Activated T-helper 1 cell treated with Interleukin-2 at 50 U/mL for 16 hours (primary cell): ENCODE measurements around the gene R3HDM2.
"Not testable (repeated sequence)": the region's sequence is repeated elsewhere in the genome, so short reads cannot be mapped to it uniquely, and the experiment has no call there.

Source experiments
- DNase-seq: peaks from one replicate; pipeline ENCODE4 v3.0.0-alpha.2; 2020; ENCODE audit warnings: low read depth

The R3HDM2 gene

DNA sequence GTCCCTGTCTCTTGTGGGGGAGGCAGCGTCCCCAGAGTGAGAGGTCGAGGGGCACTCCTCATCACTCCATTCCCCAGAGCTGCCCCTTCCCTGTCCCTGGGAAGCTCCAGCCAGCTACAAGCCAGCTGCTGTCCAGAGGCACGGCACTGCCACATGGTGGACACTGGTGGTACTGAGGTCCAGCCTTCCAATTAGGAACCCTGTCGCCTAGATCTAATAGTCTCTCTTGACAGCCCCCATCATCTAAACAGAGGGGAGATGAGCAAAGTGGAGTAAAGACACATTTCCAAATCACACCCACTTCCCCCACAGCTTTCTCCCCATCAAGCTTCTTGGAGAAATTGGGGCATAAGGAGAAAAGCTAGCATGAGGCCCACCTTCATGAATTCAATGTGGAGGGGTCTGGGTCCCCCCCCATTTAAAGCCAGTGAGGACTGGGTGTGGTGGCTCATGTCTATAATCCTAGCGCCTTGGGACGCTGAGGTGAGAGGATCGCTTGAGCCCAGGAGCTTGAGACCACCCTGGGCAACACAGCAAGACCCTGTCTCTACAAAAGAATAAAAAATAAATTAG lies 22.2 kb upstream of the R3HDM2 start:
- DNase-seq: no peak

DNA sequence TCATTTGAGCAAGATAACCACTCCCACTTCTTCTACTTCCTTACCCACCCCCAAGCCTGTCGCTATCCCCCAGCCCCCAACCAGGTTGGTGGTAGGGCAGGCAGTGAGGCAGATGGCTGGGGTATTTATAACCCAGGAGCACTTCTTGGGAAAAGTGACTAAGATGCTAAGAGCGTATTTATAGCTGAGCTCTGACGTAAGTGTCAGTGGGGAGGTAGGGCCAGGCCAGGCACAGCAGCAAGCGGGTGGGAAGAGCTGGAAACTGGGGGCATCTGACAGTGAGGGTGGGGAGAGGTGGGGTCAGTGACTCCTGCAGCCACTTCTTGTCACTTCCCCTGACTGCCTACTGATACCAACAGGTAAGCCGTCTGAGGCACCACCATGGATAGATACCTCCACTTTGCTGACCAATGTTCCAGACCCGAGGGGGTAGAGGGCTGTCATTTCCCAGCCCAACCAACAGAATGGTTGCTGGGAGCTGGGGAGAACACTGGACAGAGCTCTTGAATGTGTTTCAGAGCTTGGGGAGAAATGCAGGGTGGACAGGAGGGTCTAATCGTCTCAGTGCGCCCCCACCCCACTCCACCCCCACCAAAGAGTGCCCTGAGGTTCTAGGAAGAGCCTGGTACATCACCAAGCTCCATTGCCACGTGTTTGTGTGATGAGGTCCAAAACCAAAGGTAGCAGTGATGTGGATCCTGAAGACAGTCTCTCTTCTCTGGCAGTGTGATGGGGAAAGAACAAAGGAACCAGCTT lies 21.5 kb upstream of the R3HDM2 start:
- no peak for DNase-seq

GRCh38 chr12:57451233-57451778 lies 20.5 kb upstream of the R3HDM2 start:
- no peak for DNase-seq

DNA sequence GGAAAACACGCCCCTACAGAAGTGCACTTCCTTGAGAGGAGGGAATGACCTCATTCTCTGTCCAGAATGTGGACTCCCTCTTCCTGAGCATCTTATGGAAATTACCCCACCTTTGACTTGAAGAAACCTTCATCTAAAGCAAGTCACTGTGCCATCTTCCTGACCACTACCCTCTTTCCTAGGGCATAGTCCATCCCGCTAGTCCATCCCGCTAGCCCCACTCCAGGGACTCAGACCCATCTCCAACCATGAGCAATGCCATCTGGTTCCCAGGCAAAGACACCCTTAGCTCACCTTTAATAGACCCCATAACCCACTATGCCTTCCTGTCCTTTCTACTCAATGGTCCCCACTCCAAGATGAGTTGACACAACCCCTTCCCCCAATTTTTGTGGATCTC lies 19.2 kb upstream of the R3HDM2 start:
- DNase-seq: no peak

DNA sequence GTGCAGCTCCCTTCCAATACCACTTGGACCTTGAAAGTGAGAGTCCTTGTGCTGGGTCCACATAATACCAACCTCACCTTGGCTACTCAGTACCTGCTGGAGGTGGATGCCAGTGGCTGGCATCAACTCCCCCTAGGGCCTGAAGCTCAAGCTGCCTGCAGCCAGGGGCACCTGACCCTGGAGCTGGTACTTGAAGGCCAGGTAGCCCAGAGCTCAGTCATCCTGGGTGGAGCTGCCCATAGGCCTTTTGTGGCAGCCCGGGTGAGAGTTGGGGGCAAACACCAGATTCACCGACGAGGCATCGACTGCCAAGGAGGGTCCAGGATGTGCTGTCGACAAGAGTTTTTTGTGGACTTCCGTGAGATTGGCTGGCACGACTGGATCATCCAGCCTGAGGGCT lies 18.5 kb upstream of the R3HDM2 start:
- DNase-seq: no peak

- DNase-seq: no peak
Observed at GRCh38 chr12:57448669-57449068, 17.8 kb upstream of the R3HDM2 start.

DNA sequence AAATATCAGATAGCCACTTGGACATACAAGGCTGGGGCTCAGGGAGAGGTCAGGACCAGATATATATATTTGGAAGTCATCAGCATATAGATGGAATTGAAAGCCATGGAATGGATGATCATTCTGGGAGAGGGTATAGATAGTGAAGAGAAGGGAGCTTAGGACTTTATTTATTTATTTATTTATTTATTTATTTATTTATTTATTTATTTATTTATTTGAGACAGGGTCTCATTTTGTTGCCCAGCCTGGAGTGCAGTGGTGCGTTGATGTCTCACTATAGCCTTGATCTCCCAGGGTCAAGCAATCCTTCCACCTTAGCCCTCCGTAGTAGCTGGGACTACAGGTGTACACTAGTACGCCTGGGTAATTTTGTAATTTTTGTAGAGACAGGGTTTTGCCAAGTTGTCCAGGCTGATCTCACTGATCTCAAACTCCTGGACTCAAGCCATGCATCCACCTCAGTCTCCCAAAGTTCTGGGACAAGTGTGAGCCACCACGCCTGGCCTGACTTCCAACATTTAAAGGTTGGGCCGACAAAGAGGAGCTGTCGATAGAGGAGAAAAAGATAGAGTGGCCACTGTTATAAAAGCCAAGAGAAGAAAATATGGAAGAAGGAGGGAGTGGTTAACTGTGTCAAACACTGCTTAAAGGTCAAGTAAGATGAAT lies 15.6 kb upstream of the R3HDM2 start:
- DNase-seq: no peak

- DNase-seq: no peak
Observed at GRCh38 chr12:57444744-57445143, 13.9 kb upstream of the R3HDM2 start.

GRCh38 chr12:57444337-57444736 lies 13.5 kb upstream of the R3HDM2 start:
- DNase-seq: not testable (repeated sequence)

- no peak for DNase-seq
Observed at GRCh38 chr12:57441846-57442427, 11.1 kb upstream of the R3HDM2 start.

DNA sequence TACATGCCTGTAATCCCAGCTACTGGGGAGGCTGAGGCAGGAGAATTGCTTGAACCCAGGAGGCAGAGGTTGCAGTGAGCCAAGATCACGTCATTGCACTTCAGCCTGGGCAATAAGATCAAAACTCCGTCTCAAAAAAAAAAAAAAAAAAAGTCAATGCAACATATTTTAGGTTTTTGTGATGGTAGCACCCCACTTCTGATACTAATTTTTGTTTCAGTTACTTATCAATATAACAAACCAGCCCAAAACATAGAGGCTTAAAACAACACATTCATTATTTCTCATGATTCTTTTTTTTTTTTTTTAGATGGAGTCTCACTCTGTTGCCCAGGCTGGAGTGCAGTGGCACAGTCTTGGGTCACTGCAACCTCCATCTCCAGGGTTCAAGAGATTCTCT lies 10.6 kb upstream of the R3HDM2 start:
- DNase-seq: not testable (repeated sequence)

GRCh38 chr12:57439762-57440266 lies 9.0 kb upstream of the R3HDM2 start:
- DNase-seq: no peak

DNA sequence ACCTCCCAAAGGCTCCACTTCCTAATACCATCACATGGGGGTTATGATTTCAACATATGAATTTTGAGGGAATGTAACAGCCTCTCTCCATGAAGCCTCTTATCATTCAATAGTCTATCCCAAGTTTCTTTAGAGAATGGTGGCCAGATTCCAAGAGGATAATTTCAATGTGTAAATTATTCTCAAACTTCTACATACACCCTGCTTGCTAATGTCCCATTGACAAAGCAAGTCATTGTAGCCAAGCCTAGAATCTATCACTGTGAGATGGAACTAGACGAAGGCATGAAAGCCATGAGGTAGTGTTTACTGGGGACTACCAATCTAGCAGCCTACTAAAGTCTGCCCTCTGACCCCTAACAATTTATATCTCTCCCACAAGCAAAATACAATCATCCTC lies 7.6 kb upstream of the R3HDM2 start:
- no peak for DNase-seq

GRCh38 chr12:57435293-57435692 lies 4.5 kb upstream of the R3HDM2 start:
- no peak for DNase-seq

DNA sequence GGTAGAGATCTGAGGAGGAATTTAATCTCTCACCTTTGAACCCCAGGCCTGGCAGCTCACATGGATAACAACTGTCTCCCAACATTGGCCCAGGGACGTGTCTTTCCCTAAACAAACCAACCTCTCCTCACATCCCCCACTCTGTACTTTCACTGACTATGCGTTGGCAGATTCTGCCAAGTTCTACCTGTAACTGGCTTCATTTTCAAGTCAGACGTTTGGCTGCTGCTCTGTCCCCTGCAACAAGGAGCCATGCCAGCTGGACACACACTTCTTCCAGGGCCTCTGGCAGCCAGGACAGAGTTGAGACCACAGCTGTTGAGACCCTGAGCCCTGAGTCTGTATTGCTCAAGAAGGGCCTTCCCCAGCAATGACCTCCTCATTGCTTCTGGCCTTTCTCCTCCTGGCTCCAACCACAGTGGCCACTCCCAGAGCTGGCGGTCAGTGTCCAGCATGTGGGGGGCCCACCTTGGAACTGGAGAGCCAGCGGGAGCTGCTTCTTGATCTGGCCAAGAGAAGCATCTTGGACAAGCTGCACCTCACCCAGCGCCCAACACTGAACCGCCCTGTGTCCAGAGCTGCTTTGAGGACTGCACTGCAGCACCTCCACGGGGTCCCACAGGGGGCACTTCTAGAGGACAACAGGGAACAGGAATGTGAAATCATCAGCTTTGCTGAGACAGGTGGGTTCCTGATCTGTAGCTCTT lies 3.8 kb upstream of the R3HDM2 start, which contains the start of gene INHBC:
TSS of gene INHBC (plus strand) at position 268 of the 707 bp plus-strand sequence. CDS start at position 371, 103 bp downstream.
- DNase-seq: no peak

DNA sequence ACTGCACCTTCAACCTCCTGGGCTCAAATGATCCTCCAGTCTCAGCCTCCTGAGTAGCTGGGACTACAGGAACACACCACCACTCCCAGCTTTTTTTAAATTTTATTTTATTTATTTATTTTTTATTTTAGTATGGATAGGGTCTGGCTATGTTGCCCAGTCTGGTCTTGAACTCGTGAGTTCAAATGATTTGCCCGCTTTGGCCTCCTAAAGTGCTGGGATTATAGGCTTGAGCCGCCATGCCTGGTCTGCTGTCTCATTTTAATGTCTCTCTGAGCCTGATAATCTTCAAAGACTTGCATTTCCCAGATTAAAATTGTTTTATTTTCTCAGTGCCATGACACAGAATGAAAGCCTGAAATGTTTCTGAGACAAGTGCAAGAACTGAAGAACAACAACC lies 2.5 kb upstream of the R3HDM2 start:
- no peak for DNase-seq

DNA sequence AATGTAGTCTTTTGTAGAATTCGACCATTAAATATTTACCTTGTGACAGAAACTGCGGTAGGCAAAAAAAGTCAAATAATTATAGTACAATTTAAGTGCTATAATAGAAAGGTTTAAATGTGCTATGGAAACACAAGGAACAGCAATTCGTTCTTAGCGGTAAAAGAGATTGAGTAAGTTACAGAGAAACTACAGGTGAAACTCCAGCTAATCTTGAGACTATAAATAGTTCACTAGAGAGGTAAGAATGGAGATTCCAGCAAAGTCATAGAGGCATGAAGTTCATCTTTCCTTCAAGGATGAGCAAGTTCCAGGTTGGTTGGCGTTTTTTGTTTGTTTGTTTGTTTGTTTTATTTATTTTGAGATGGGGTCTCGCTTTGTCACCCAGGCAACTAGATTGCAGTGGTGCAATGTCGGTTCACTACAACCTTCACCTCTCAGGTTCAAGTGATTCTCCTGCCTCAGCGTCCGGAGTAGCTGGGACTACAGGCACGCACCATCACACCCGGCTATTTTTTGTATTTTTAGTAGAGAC lies 878 bp upstream of the R3HDM2 start:
- no peak for DNase-seq

DNA sequence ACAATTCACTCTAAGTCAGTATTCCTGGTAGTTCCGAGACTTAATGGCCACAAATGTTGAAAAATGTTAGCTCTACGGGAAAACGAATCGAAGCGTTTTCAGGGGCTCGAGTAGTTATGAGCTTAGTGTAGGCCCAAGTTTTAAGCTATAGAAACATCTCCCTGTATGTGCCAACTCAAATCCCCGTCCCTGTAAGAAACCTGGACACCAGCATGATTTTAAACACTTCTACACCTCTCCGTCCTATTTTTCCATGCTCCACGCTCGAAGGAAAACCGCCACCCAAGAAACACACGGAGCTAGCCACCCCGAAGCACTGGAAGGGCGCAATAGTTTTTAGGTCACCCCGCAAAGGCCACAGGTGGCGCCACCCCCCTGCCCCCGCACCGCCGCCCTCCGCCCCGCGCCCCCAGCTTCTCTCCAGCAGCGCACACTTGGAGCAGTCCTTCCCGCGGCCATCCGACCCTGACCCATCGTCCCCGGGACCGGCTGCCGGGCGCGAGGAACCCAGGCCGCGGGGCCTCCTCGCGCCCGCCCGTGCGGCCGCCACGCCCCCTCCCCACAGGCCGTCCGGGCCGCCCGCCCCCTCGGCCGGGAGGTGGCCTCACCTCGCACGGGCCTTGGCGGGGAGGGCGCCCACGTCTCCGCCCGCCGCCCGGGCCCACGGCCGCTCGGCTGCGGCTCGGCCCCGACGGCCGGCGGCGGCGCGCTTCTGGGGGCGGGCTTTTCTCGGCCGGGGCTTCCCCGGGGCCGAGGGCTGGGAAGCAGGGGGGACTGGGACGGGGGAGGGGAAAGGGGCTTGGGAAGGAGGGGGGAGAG lies 522 bp downstream of the R3HDM2 start:
- no peak for DNase-seq

- DNase-seq: no peak
Observed at GRCh38 chr12:57429473-57430111, 1.3 kb downstream of the R3HDM2 start.

GRCh38 chr12:57428965-57429364 lies 1.9 kb downstream of the R3HDM2 start:
- no peak for DNase-seq
